Subcutaneous abdominal adipose tissue (tissue), 5 donors: Measurements from ENCODE around the gene SAAL1.

Source experiments
- H3K27ac ChIP-seq: one replicate; pipeline ENCODE4 v1.7.0; 2013; ENCODE audit warnings: low read depth, mild to moderate bottlenecking, inconsistent platforms, low read length, moderate library complexity
- H3K27me3 ChIP-seq, 5 donors: one replicate each; pipeline ENCODE4 v1.7.0; 2013; ENCODE audit warnings: low read length in 5 of 5, inconsistent platforms in 1 of 5; ENCODE audit not compliant: control insufficient read depth in 5 of 5, insufficient read depth in 4 of 5
- H3K36me3 ChIP-seq, 5 donors: one replicate each; pipeline ENCODE4 v1.7.0; 2013; ENCODE audit warnings: low read length in 5 of 5; ENCODE audit not compliant: control insufficient read depth in 5 of 5, insufficient read depth in 5 of 5
- H3K4me1 ChIP-seq, 5 donors: one replicate each; pipeline ENCODE4 v1.7.0; 2013; ENCODE audit warnings: low read length in 5 of 5, mild to moderate bottlenecking in 3 of 5, moderate library complexity in 1 of 5; ENCODE audit not compliant: control insufficient read depth in 5 of 5, insufficient read depth in 5 of 5
- H3K4me3 ChIP-seq, 5 donors: one replicate each; pipeline ENCODE4 v1.7.0; 2013; ENCODE audit warnings: low read length in 5 of 5, low read depth in 1 of 5
- H3K9ac ChIP-seq, 5 donors: one replicate each; pipeline ENCODE4 v1.7.0; 2013; ENCODE audit warnings: low read length in 5 of 5, mild to moderate bottlenecking in 4 of 5, moderate library complexity in 3 of 5
- H3K9me3 ChIP-seq, 5 donors: one replicate each; pipeline ENCODE4 v1.7.0; 2013; ENCODE audit warnings: low read length in 5 of 5; ENCODE audit not compliant: control insufficient read depth in 5 of 5
- donor health status: healthy.
- donor health status: healthy.
- donor health status: healthy.
- donor health status: healthy.
- donor health status: healthy.

Gene SAAL1

GRCh38 chr11:18088966-18089365 is 16.9 kb downstream of the SAAL1 start:
- Histone ChIP-seq H3K27me3 (no peaks in the 10 kb centered on the region), H3K4me3 (no peak overlapping the region), H3K9ac (no peak overlapping the region), H3K27ac (no peak overlapping the region), H3K4me1 (peaks cover 0 to 5% (median 0%) of the 10 kb centered on the region in 5 donors), H3K9me3 (no peaks in the 10 kb centered on the region), H3K36me3 (peaks cover 40 to 66% (median 52%) of the 10 kb centered on the region in 5 donors)

GRCh38 chr11:18088366-18088765 is 17.5 kb downstream of the SAAL1 start:
- H3K9ac ChIP-seq: no peak overlapping the region

GRCh38 chr11:18081551-18081950 is 24.3 kb downstream of the SAAL1 start:
- Histone ChIP-seq H3K36me3 (peaks cover 24 to 37% (median 28%) of the 10 kb centered on the region in 5 donors), H3K27me3 (no peaks in the 10 kb centered on the region), H3K27ac (no peak overlapping the region), H3K9me3 (no peaks in the 10 kb centered on the region), H3K4me3 (no peak overlapping the region), H3K9ac (no peak overlapping the region), H3K4me1 (peaks cover 0 to 5% (median 0%) of the 10 kb centered on the region in 5 donors)

More at GRCh38 chr11:18088366-18088765, 17.5 kb downstream of the SAAL1 start:
- peaks cover 38 to 60% (median 46%) of the 10 kb centered on the region in 5 donors for H3K36me3 ChIP-seq
- peaks cover 0 to 5% (median 0%) of the 10 kb centered on the region in 5 donors for H3K4me1 ChIP-seq
- no peaks in the 10 kb centered on the region for H3K27me3 ChIP-seq
- no peaks in the 10 kb centered on the region for H3K9me3 ChIP-seq
- H3K4me3 ChIP-seq: no peak overlapping the region
- H3K27ac ChIP-seq: no peak overlapping the region

- no peaks in the 10 kb centered on the region for H3K27me3 ChIP-seq
- no peak overlapping the region for H3K27ac ChIP-seq
- H3K9me3 ChIP-seq: no peaks in the 10 kb centered on the region
- no peak overlapping the region for H3K9ac ChIP-seq
- H3K4me3 ChIP-seq: no peak overlapping the region
- peaks cover 17 to 33% (median 28%) of the 10 kb centered on the region in 5 donors for H3K36me3 ChIP-seq
- H3K4me1 ChIP-seq: peaks cover 0 to 5% (median 0%) of the 10 kb centered on the region in 5 donors
Observed at GRCh38 chr11:18080451-18080850, 25.4 kb downstream of the SAAL1 start.

- Histone ChIP-seq H3K27ac (no peak overlapping the region), H3K27me3 (no peaks in the 10 kb centered on the region), H3K9me3 (no peaks in the 10 kb centered on the region), H3K4me3 (no peak overlapping the region), H3K9ac (no peak overlapping the region), H3K4me1 (peaks cover 0 to 12% (median 0%) of the 10 kb centered on the region in 5 donors), H3K36me3 (peaks cover 17 to 30% (median 21%) of the 10 kb centered on the region in 5 donors)
Observed at GRCh38 chr11:18078909-18079308, 27.0 kb downstream of the SAAL1 start.

GRCh38 chr11:18075444-18075843 is 30.4 kb downstream of the SAAL1 start:
- H3K4me3 ChIP-seq: no peak overlapping the region
- no peak overlapping the region for H3K9ac ChIP-seq
- H3K36me3 ChIP-seq: peaks cover 7 to 16% (median 15%) of the 10 kb centered on the region in 5 donors
- peaks cover 0 to 10% (median 0%) of the 10 kb centered on the region in 5 donors for H3K4me1 ChIP-seq
- H3K27ac ChIP-seq: no peak overlapping the region
- no peaks in the 10 kb centered on the region for H3K27me3 ChIP-seq
- no peaks in the 10 kb centered on the region for H3K9me3 ChIP-seq

- Histone ChIP-seq H3K9ac (no peak overlapping the region), H3K4me3 (no peak overlapping the region), H3K27ac (no peak overlapping the region), H3K9me3 (no peaks in the 10 kb centered on the region), H3K36me3 (peaks cover 0 to 5% (median 0%) of the 10 kb centered on the region in 5 donors), H3K4me1 (peaks cover 0 to 10% (median 0%) of the 10 kb centered on the region in 5 donors), H3K27me3 (no peaks in the 10 kb centered on the region)
Observed at GRCh38 chr11:18071098-18071705, 34.7 kb downstream of the SAAL1 start.

GRCh38 chr11:18067372-18067771 is 38.5 kb downstream of the SAAL1 start:
- Histone ChIP-seq H3K36me3 (peaks cover 0 to 3% (median 0%) of the 10 kb centered on the region in 5 donors), H3K27me3 (no peaks in the 10 kb centered on the region), H3K4me3 (no peak overlapping the region), H3K9me3 (no peaks in the 10 kb centered on the region), H3K4me1 (no peaks in the 10 kb centered on the region), H3K9ac (no peak overlapping the region), H3K27ac (no peak overlapping the region)

GRCh38 chr11:18066626-18067025 is 39.3 kb downstream of the SAAL1 start:
- H3K9ac ChIP-seq: no peak overlapping the region
- H3K4me3 ChIP-seq: no peak overlapping the region

GRCh38 chr11:18065572-18065971 is 40.3 kb downstream of the SAAL1 start:
- Histone ChIP-seq H3K4me3 (no peak overlapping the region), H3K9me3 (no peaks in the 10 kb centered on the region), H3K27ac (no peak overlapping the region), H3K9ac (no peak overlapping the region), H3K27me3 (no peaks in the 10 kb centered on the region), H3K4me1 (no peaks in the 10 kb centered on the region), H3K36me3 (no peaks in the 10 kb centered on the region)

More at GRCh38 chr11:18066626-18067025, 39.3 kb downstream of the SAAL1 start:
- Histone ChIP-seq H3K36me3 (peaks cover 0 to 3% (median 0%) of the 10 kb centered on the region in 5 donors), H3K27me3 (no peaks in the 10 kb centered on the region), H3K27ac (no peak overlapping the region), H3K4me1 (no peaks in the 10 kb centered on the region), H3K9me3 (no peaks in the 10 kb centered on the region)
